Pulmonary artery endothelial cell (primary cell): Measurements from ENCODE around the gene NCR2. TPM values are rescaled to one million over a fixed set of nuclear protein-coding genes. Genes with fewer than 3 reads are reported as not detected.

ENCODE experiments used
- DNase-seq: peaks from one replicate; pipeline ENCODE4 v3.0.0-alpha.2; 2011; ENCODE audit warnings: low read depth, low spot score
- total RNA-seq: library from RNA; depleted of rRNA; stranded (reverse); fragments of >200 nt; gene quantifications from 2 replicates; pipeline ENCODE4 v1.2.3, GENCODE V29; 2014

NCR2 gene
- total RNA-seq, 1 donor from 2014 or later: not detected

- DNase-seq: no peak
These were observed 3.8 kb upstream of the NCR2 start for GRCh38 chr6:41331401-41332150.

GRCh38 chr6:41332241-41332640 lies 3.2 kb upstream of the NCR2 start:
- DNase-seq: no peak

DNA sequence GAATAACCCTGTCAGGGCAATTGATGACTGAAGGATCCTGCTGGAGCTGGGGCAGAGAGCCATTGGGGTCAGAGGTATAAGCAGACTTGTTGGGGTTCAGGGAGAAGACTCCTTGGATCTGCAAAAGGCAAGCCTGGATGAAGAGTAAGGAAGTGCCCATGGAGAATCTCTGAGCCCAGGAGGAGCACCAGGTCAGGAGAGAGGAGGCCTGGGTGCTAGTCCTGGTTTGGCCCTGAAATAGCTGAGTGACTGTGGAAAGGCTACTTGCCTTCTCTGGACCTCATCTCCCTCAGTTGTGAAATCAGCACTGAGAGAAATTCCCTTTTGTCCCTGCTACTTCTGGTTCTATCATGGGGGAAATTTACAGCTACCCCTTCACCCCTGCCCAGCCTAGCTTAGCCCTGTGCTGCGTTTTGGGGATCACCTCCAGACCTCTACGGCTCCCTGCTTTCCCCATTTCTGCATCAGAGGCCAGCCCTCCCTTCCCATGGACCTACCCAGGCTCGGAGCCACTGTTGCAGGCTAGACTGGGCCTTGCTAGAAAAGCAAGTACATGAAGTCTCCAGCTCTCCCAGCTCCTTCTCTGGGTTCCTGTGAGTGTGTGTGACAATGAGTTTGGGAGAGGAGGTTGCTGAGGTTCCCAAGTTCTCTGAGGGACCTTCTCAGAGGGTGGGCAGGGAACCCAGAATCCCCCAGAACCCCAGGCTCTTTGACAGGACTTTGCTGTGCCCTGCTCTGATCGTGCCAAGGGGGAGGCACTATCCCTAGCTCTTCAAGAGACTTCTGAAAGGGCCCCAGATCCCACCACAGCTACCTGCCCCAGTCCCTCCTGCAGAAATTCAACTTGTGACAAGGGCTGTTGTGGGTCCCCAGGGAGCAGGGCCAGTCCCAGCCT lies 2.3 kb upstream of the NCR2 start:
- no peak for DNase-seq

- DNase-seq: no peak
These were observed 847 bp upstream of the NCR2 start for GRCh38 chr6:41334482-41335040.

DNA sequence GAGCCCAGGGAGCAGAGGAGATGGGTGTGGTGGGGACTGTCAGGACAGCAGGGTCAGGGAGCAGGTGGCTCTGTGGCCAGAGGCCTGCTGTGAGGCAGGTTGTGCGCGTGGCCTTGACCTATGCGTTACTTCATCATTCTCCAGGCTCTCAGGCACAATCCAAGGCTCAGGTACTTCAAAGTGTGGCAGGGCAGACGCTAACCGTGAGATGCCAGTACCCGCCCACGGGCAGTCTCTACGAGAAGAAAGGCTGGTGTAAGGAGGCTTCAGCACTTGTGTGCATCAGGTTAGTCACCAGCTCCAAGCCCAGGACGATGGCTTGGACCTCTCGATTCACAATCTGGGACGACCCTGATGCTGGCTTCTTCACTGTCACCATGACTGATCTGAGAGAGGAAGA lies 535 bp downstream of the NCR2 start:
- no peak for DNase-seq

GRCh38 chr6:41336824-41337223 lies 1.4 kb downstream of the NCR2 start:
- no peak for DNase-seq

DNA sequence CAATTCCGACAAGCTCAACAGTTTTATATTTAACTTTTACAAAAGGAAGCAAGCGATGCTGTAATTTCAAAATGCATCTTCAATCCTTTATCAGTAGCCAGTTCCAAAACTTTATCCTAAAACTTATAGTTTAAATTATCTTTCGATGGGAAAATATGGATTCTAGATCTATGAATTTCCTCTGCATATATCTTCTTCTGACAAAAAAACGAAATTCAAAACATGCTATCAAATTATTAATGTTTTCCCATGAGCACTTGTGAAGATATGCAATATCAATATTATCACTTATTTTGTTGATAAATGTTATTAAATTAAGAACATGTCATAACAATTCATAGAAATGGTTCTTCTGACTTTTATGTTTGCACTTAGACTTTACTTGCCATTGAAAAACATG lies 2.3 kb downstream of the NCR2 start:
- no peak for DNase-seq

GRCh38 chr6:41338659-41339058 lies 3.3 kb downstream of the NCR2 start:
- DNase-seq: no peak

DNA sequence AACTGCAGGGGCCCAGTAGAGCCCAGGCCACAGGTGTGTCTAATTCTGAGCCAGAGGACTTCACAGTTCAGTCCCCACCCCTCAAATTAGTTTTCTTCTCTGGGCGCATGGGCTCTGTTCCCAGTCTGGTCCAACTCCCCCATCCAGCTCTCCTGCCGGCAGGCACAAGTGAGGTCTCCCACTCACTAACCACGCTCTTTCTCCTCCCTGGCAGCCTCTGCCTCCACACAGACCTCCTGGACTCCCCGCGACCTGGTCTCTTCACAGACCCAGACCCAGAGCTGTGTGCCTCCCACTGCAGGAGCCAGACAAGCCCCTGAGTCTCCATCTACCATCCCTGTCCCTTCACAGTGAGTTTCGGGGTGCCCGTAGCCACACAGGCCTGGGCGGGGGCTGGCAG lies 6.2 kb downstream of the NCR2 start:
- DNase-seq: no peak

DNA sequence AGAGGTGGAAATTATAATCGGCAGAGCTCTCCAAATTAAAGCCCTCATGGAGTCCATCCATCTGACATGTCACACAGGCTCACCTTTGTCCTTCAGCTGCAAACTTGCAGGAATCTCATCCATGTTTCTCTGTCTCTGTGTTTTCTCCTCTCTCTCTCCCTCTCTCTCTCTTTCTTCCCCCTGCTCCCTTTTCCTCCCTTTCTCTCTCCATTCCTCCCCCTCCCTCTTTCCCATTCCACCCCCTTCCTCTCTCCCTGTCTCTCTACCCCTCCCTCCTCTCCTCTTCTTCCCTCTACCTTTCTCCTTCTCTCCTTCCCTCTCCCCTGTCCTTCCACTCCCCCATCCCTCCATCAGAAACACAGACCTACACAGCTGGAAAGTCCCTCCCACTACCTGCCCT lies 6.8 kb downstream of the NCR2 start:
- no peak for DNase-seq

GRCh38 chr6:41343641-41344187 lies 8.3 kb downstream of the NCR2 start:
- no peak for DNase-seq

GRCh38 chr6:41344876-41345275 lies 9.5 kb downstream of the NCR2 start:
- no peak for DNase-seq

GRCh38 chr6:41345901-41346300 lies 10.5 kb downstream of the NCR2 start:
- DNase-seq: no peak

GRCh38 chr6:41346441-41346840 lies 11.0 kb downstream of the NCR2 start:
- no peak for DNase-seq

GRCh38 chr6:41347378-41348050 lies 12.1 kb downstream of the NCR2 start:
- no peak for DNase-seq

DNA sequence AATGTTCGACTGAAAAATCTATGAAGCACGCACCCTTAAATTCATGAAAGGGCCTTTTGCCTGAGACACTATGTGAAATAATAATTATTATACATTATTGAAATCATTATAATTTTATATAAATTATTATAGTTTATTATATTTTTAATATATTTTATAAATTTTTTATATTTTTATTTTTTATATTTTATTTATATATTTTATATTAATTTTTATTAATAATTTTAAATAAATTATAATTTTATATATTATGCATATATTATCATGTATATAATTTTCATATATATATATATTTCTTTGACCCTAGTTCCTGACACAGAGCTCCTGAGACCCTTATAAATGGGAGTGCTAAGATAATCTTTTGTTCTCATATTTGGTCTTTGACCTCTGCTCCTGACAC lies 13.5 kb downstream of the NCR2 start:
- no peak for DNase-seq

DNA sequence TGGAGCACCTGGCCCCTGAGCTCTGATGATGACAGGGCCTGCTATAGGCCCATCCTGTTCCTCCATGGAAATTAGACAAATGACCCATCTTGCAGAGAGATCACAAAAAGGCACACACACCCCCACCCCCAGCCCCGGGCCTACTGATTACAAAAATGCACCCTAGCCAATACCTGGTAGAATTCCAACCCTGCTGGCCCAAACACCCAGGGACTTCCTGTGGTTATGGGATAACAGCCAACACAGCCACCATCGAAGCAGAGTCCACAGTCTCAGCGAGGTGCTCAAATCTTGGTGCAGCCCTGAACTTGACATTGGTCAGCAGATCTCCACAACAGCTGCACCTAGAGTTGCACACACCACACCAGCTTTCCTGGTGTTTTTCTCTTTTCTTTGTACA lies 17.0 kb downstream of the NCR2 start:
- no peak for DNase-seq

- no peak for DNase-seq
These were observed 17.5 kb downstream of the NCR2 start for GRCh38 chr6:41352907-41353306.

DNA sequence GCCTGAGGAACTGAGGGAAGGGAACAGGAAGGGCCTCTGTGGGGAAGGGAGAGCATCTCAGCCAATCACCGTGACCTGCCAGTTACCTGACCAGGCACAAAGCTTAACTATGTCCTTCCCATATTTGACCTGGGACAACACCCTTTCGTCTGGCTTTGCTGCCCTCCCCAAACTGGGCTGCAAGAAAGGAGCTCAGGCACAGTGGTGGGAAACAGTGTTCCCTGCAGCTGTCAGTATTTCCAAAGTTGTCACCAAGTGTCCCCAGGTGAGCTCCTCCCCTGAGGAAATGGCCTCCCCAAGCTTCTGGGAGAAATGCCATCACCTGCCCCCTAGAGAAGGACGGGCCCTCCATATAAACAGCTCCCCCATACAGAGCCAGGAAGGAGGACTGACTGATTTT lies 17.9 kb downstream of the NCR2 start:
- no peak for DNase-seq

GRCh38 chr6:41355952-41356351 lies 20.5 kb downstream of the NCR2 start:
- DNase-seq: no peak

GRCh38 chr6:41356825-41357224 lies 21.4 kb downstream of the NCR2 start:
- no peak for DNase-seq

- no peak for DNase-seq
These were observed 23.1 kb downstream of the NCR2 start for GRCh38 chr6:41358503-41358902.
